ENCODE results near the gene ZG16B.

Gene ZG16B, protein sequence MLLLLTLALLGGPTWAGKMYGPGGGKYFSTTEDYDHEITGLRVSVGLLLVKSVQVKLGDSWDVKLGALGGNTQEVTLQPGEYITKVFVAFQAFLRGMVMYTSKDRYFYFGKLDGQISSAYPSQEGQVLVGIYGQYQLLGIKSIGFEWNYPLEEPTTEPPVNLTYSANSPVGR

DNA sequence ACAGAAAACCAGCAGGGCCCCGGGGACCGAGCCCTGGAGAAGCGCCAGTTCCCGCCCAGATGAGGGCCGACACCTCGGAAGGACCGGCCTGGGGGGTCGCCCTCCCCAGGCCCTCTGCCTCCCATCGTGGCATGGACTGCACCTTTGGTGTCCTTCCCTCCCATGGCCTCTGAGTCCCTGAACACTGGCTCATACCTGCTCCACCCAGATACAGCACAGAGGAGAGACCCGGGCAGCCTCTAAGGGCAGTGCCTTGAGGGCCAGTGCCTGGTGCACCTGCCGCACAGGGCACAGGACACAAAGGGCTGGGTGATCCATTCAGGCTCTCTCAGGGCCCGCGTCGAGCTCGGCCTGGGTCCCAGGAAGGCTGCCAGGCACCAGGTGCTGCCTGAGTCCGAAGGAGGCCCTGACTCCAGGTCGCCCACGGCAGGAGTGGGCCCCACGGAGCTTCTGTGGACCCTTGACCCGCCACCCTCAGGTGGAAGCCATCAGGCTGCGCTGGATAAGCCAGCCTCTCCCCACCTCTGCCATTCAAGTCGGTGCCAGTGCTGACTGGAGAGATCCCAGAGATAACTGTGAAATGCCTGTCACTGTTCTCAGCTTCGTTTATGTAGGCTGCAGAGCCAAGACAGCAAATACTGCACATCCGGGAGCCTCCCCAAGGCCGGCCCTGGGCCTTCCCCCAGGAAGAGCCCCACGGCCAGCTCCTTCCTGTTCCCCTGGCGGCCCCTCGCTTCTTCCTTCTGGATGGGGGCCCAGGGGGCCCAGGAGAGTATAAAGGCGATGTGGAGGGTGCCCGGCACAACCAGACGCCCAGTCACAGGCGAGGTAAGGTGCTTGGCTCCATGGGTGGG lies at the start of gene ZG16B:
Gene ZG16B (plus strand): TSS at position 803 of the 854 bp plus-strand sequence. CDS start 139 bp downstream, outside the sequence.
- peaks cover 2% of the 10 kb centered on the region for H3K4me1 Mint-ChIP-seq (ENCODE audit: low read depth)
- no peaks in the 10 kb centered on the region for H3K27me3 Mint-ChIP-seq (ENCODE audit: low read depth)
- H3K9me3 Mint-ChIP-seq, result peaks cover 5% of the 10 kb centered on the region
- H3K4me3 Mint-ChIP-seq, result peak within 1 kb of the TSS; percentile 46
- H3K36me3 Mint-ChIP-seq (ENCODE audit: low read depth), result peaks cover 2% of the 10 kb centered on the region
- H3K27ac Mint-ChIP-seq, result peak within 1 kb of the TSS; percentile 73

DNA sequence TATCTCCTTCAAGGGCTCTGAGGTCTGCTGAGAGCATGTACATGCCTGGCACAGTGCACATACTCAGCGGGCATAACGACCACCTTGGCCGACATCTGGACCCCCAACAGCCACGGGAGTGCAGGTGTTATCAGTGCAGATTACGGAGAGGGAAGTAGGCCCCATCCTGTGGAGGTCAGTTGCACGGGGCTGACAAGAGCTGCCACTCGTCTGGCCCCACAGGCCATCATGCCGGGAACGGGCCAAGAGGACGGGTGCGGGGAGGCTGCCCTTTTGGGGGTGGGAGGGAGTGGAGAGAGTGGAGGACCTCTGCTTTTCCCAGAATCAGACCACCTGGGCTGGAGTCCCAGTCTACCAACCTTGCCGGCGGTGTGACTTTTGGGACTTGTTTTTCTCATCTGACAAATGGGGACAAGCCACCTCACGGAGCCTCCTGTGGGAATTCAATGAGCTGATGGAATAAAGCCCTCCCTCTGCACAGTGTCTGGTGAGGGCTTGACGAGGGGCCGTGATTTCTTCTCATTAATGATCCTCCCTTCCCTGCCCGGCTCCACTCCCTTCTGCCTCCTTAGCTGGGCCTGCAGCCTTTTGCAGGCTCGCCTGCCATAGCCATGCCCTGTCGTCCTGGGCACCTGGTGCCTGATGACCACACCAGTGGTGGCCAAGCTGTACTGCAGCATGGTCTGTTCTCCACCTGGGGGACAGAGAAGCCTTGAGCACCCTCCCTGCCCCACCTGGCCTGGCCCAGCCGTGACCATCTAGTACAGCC lies 47.3 kb upstream of the ZG16B start:
- peaks cover 17% of the 10 kb centered on the region for H3K27me3 Mint-ChIP-seq (ENCODE audit: low read depth)
- no peaks in the 10 kb centered on the region for H3K9me3 Mint-ChIP-seq
- no peak overlapping the region for H3K4me3 Mint-ChIP-seq
- no peaks in the 10 kb centered on the region for H3K36me3 Mint-ChIP-seq (ENCODE audit: low read depth)
- peaks cover 14% of the 10 kb centered on the region for H3K4me1 Mint-ChIP-seq (ENCODE audit: low read depth)
- no peak overlapping the region for H3K27ac Mint-ChIP-seq

DNA sequence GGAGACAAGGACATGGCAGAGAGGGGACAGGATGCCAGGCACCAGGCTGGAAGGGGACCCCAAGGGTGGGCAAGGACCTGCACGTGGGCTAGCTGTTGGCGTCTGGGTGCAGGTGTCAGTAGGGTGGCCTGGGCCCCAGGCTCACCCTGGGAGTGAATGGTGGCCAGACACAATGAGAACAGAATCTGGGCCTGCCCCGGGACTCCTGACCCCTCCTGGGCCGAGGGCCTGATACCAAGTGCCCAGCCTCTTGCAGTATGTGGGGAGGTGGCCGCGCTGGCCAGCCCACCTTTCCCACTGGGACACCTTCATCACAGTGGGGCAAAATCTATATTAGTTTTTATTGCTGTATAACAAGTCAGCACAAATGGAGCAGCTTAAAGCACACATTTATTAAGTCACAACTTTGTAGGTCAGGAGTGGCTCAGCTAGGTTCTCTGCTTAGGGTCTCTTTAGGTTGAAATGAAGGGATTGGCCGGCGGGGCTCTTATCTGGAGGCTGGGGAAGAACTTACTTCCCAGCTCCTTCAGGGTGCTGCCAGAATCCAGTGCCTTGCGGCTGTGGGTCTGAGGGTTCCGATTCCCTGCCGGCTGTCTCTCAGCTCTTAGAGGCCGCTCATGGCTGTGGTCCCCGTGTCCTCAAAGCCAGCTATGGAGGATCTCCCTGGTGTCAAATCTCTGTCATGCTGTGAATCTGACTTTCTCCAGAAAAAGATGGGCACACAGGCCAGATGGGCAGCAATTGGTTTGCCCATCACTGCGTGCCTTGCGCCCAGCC lies 46.3 kb upstream of the ZG16B start:
- Mint-ChIP-seq H3K9me3 (no peaks in the 10 kb centered on the region), H3K27ac (no peak overlapping the region), H3K27me3 (ENCODE audit: low read depth) (peaks cover 21% of the 10 kb centered on the region), H3K4me1 (ENCODE audit: low read depth) (peaks cover 6% of the 10 kb centered on the region), H3K4me3 (no peak overlapping the region), H3K36me3 (ENCODE audit: low read depth) (no peaks in the 10 kb centered on the region)

DNA sequence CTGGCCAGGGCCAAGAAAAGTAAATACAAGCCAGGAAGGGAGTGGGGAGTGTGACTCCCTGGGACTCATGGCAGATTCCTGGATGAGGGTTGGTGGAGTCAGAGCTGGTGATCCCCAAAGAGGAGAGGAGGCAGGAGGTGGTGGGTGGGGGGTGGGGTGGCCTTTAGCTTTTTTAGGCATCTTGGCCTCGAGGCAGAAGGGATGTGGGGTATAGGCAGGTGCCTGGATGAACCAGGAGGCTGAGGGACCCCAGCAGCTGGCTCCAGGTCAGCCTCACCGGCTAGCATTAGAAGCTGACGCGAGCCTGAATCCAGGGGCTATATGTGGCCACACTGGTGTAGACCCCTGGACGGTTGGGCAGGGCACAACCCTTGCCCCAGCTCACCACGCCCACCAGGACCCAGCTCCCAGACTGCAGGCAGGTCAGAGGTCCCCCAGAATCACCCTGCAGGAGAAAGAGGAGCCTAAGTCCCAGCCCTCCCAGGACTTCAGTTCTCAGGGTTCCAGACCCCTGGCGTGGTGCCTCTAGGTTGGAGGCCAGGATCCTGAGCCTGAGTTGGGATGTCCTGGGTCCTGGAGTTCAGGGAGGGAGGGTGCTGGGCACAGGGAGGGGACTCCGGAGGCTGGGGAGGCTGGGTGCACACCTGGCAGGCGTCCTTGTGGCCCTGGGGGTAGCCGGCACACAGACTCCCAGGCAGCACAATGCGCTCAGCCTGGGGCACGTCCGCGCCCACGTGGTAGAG lies 45.6 kb upstream of the ZG16B start:
- Mint-ChIP-seq H3K4me1 (ENCODE audit: low read depth) (peaks cover 4% of the 10 kb centered on the region), H3K4me3 (peak overlapping the region; percentile 63), H3K27ac (no peak overlapping the region), H3K9me3 (no peaks in the 10 kb centered on the region), H3K27me3 (ENCODE audit: low read depth) (peaks cover 23% of the 10 kb centered on the region), H3K36me3 (ENCODE audit: low read depth) (no peaks in the 10 kb centered on the region)

DNA sequence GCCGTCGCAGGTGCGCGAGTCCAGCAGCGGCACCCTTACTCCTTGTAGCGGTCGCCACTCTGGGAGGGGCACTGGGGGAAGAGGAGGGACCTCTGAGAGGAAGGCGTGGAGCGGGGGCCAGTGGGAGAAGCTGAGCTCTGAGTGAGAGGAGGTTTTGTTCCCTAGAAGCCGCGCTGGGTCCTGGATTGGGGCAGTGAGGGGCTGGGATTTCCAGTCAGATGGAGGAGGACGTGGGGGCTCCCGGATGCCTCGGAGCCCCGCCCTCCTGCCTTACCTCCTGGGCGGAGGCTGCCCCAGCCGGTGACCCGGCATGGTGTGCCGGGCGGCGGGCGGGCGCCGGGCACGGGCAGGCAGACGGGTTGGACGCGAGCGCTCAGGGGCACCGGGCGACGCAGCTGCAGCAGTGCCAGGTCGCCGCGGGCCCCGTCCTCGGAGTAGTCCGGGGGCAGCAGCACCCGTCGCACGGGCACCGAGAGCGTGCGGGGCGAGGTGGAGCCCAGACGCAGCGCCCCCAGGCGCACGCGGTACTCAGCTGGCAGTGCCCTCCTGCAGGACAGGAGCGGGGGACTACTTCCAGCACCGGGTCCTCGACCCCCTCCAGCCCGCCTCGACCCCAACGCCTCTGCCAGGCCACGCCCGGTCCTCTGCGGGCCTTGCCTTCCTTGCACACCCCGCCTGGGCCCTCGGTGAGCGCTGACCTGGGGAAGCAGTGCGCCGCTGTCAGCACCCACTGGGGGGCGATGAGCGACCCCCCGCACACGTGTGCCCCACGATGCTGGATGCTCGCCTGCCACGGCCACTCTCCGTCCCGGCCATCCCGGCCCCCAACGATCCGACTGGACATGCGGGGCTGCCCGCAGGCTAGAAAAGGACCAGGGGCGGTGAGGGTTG lies 44.8 kb upstream of the ZG16B start:
- H3K4me3 Mint-ChIP-seq, result peak overlapping the region; percentile 63
- H3K9me3 Mint-ChIP-seq, result no peaks in the 10 kb centered on the region
- H3K4me1 Mint-ChIP-seq (ENCODE audit: low read depth), result peaks cover 4% of the 10 kb centered on the region
- H3K36me3 Mint-ChIP-seq (ENCODE audit: low read depth), result no peaks in the 10 kb centered on the region
- H3K27me3 Mint-ChIP-seq (ENCODE audit: low read depth), result peaks cover 24% of the 10 kb centered on the region
- no peak overlapping the region for H3K27ac Mint-ChIP-seq

DNA sequence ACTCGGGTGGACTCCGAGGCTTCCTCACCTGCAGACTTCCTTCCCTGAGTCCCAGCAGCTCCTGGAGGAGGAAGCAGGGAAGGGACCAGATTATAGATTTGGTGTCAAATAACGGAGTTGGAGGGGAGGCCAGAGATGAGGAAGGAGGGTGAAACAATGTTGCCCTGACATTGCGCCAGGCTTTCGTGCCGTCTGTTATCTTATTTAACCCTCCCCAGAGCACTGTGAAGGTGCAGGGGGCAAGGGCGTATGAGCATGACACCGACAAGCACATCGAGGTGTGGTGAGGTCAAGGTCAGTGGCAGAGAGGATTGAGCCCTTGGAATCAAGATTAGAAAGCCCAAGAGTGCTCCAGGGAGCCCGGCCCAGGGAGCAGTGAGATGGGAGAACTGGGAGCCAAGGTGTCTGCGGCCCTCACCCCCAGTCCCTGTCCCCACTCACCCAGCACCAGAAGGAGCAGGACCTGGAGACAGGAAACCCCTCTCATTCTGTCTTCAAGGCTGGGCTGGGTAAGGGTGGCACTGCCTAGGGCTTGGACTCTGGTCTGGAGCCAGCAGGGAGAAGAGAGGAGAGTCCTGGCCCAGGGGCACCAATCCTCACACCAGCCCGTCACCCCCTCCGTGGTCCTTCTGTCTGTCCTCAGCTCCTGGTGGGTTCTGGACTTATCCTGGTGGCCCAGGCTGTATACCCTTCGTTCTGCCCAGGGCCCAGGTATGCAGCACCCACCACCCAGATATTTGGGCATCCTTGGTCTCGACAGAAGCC lies 43.9 kb upstream of the ZG16B start:
- H3K27me3 Mint-ChIP-seq (ENCODE audit: low read depth), result peaks cover 25% of the 10 kb centered on the region
- no peak overlapping the region for H3K27ac Mint-ChIP-seq
- no peak overlapping the region for H3K4me3 Mint-ChIP-seq
- H3K4me1 Mint-ChIP-seq (ENCODE audit: low read depth), result peaks cover 4% of the 10 kb centered on the region
- no peaks in the 10 kb centered on the region for H3K9me3 Mint-ChIP-seq
- H3K36me3 Mint-ChIP-seq (ENCODE audit: low read depth), result no peaks in the 10 kb centered on the region

DNA sequence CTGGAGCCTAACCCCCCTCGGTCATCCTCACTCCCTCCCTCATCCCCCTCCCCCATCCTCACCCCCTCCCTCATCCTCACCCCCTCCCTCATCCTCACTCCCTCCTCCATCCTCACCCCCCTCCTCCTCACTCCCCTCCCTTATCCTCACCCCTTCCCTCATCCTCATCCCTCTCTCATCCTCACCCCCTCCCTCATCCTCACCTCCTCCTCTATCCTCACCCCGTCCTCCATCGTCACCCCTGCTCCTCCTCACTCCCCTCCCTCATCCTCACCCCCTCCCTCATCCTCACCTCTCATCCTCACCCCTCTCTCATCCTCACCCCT lies 43.3 kb upstream of the ZG16B start:
- Mint-ChIP-seq H3K9me3 (no peaks in the 10 kb centered on the region), H3K4me3 (no peak overlapping the region), H3K4me1 (ENCODE audit: low read depth) (peaks cover 4% of the 10 kb centered on the region), H3K27me3 (ENCODE audit: low read depth) (peaks cover 28% of the 10 kb centered on the region), H3K27ac (no peak overlapping the region), H3K36me3 (ENCODE audit: low read depth) (no peaks in the 10 kb centered on the region)

DNA sequence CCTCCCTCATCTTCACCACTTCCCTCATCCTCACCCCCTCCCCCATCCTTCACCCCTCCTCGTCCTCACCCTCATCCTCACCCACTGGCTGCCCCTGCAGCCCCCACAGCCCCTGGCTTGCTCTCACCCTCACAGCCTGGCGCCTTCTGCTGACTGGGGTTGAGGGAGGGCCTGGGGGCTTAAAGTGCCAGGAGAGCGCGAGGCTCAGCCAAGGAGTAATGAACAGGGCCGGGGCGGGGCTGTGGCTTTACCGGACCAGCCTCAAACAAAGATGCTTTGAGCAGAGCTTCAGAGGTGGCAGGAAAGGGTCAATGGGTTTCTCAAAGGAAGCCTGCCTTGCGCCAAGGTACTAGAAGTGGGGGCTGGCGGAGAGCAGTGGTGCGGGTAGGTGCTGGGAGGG lies 42.7 kb upstream of the ZG16B start, which contains the start of gene PRSS33:
Gene PRSS33 (minus strand): TSS at position 155 of the 400 bp plus-strand sequence. CDS start 1,013 bp downstream, outside the sequence.
- no peaks in the 10 kb centered on the region for H3K9me3 Mint-ChIP-seq
- H3K36me3 Mint-ChIP-seq (ENCODE audit: low read depth), result no peaks in the 10 kb centered on the region
- peaks cover 31% of the 10 kb centered on the region for H3K27me3 Mint-ChIP-seq (ENCODE audit: low read depth)
- H3K4me3 Mint-ChIP-seq, result no peak within 1 kb of the TSS
- H3K4me1 Mint-ChIP-seq (ENCODE audit: low read depth), result peaks cover 4% of the 10 kb centered on the region
- H3K27ac Mint-ChIP-seq, result no peak within 1 kb of the TSS

DNA sequence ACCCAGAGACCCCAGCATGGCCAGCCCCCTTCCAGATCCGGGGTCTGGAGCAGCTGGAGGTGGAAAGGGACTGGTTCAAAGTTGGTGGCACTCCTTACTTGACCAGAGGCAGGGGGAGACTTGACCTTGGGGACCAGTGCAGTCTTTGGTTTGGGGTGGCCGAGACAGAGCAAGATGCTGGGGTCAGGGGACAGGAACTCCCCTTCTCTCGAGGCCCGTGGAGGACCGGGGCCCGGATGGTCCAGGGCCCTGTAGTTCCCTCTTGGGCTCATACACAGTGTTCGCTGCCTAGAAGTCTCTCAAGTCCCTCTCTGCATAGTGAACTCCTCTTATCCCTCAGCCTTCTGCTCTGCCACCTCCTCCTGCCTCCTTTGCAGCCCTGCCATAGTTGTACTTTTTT lies 42.1 kb upstream of the ZG16B start:
- Mint-ChIP-seq H3K9me3 (no peaks in the 10 kb centered on the region), H3K27me3 (ENCODE audit: low read depth) (peaks cover 33% of the 10 kb centered on the region), H3K4me3 (no peak overlapping the region), H3K36me3 (ENCODE audit: low read depth) (no peaks in the 10 kb centered on the region), H3K4me1 (ENCODE audit: low read depth) (peaks cover 4% of the 10 kb centered on the region), H3K27ac (no peak overlapping the region)

DNA sequence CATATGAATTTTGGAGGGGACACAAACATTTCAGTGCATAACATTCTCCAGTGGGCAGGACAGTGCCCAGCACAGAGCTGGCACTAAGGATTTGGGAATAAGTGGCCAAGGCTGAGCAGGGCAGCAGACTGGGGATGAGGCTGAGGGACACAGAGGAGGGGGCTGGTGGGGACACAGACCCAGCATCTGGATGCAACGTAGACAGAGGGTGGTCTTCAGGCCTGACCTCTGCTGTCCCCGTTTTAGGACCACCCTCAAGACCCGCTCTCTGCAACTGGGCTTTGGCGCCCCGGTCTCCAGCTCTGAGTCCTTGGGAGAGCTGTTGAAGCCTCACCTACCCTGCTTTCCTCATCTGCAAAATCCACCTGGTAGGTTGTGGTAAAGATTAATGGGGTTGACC lies 39.5 kb upstream of the ZG16B start:
- peaks cover 2% of the 10 kb centered on the region for H3K4me1 Mint-ChIP-seq (ENCODE audit: low read depth)
- H3K36me3 Mint-ChIP-seq (ENCODE audit: low read depth), result no peaks in the 10 kb centered on the region
- H3K27me3 Mint-ChIP-seq (ENCODE audit: low read depth), result peaks cover 46% of the 10 kb centered on the region
- H3K9me3 Mint-ChIP-seq, result no peaks in the 10 kb centered on the region
- H3K4me3 Mint-ChIP-seq, result no peak overlapping the region
- no peak overlapping the region for H3K27ac Mint-ChIP-seq

DNA sequence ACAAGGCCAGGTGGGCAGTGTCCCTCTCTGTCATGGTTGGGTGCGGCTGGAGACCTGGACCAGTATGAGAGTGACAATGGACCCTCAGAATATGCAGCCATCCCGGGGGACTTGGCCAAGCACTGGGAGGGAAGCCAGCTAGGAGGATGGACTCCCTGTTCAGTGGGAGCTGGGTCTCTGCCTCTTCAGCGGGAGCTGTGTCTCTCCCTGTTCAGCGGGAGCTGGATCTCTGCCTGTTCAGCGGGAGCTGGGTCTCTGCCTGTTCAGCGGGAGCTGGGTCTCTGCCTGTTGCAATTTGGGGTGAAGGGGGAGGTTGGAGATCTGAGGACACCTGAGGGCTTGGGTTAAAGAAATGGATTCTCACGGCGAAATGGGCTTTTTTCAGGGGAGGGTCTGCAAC lies 38.9 kb upstream of the ZG16B start:
- H3K36me3 Mint-ChIP-seq (ENCODE audit: low read depth), result no peaks in the 10 kb centered on the region
- H3K27me3 Mint-ChIP-seq (ENCODE audit: low read depth), result peaks cover 45% of the 10 kb centered on the region
- no peak overlapping the region for H3K27ac Mint-ChIP-seq
- no peaks in the 10 kb centered on the region for H3K9me3 Mint-ChIP-seq
- H3K4me1 Mint-ChIP-seq (ENCODE audit: low read depth), result no peaks in the 10 kb centered on the region
- no peak overlapping the region for H3K4me3 Mint-ChIP-seq

DNA sequence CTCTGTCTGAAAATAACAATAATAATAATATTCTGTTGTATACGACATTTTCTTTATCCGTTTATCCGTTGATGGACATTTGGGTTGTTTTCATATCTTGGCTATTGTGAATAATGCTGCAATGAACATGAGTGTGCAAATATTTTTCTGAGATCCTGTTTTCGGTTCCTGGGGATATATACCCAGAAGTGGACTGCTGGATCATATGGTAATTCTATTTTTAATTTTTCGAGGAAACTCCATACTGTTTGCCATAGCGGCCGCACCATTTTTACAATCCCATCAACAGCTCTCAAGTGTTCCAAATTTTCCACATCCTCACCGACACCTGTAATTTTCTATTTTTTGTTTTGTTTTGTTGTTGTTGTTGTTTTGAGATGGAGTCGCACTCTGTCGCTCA lies 37.2 kb upstream of the ZG16B start:
- Mint-ChIP-seq H3K36me3 (ENCODE audit: low read depth) (no peaks in the 10 kb centered on the region), H3K4me3 (no peak overlapping the region), H3K27me3 (ENCODE audit: low read depth) (peaks cover 37% of the 10 kb centered on the region), H3K27ac (no peak overlapping the region), H3K9me3 (no peaks in the 10 kb centered on the region), H3K4me1 (ENCODE audit: low read depth) (no peaks in the 10 kb centered on the region)
